Measurements from ENCODE around the gene PPP2R5A.

DNA sequence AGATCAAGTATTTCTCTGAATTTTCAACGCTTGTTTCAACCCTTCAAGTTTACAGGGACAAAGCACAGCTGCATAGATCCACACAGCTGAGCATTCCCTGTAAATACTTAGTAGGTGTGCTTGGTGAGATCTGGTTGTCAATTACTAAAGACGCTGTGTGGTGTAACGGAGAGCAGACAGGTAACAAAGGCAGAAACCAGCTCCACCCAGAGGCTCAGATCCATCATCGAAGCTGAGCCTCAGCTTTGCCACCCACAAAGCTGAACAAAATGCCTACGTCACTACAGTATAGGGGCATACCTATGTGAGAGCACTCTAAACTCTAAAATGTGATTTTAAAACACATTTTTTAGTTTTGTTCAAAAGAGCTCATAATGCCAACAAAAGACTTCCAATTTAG is 90.8 kb downstream of the PPP2R5A start:
- TF ChIP-seq POLR2A (IDR thresholded peaks at IDR 0.05; ENCODE audit: low read length) (no peak), GATA1 (IDR thresholded peaks at IDR 0.05; ENCODE audit: low read depth, low read length) (no peak)
